K562 (cell line): Measurements from ENCODE around the gene TTN. TPM values are rescaled to one million over a fixed set of nuclear protein-coding genes. Genes with fewer than 3 reads are reported as not detected.

ENCODE experiments used
- E2F8 ChIP-seq: fragments of 450-650 bp; IDR thresholded peaks from 2 replicates; pipeline ENCODE4 v1.7.1; 2018; ENCODE audit warnings: mild to moderate bottlenecking, low read depth; ENCODE audit not compliant: partially characterized antibody
- ERF ChIP-seq: fragments of 450-650 bp; formaldehyde crosslinking; IDR thresholded peaks from 2 replicates; pipeline ENCODE4 v1.4.0; 2020; ENCODE audit warnings: mild to moderate bottlenecking, mixed read lengths
- HBP1 ChIP-seq: fragments of 450-650 bp; formaldehyde crosslinking; IDR thresholded peaks from 2 replicates; pipeline ENCODE4 v1.4.0; 2022; ENCODE audit warnings: missing genetic modification characterization
- JUND ChIP-seq, 2 experiments: IDR thresholded peaks; 2 replicates in 1 of 2; 3 replicates in 1 of 2; pipeline ENCODE4 v1.6.1; 2011; ENCODE audit warnings: borderline replicate concordance in 2 of 2, low read depth in 2 of 2, low read length in 2 of 2, improper control_type of control experiment in 1 of 2, missing biosample characterization in 1 of 2, missing genetic modification characterization in 1 of 2, missing genetic modification reagents in 1 of 2
- NKRF ChIP-seq: fragments of 450-650 bp; IDR thresholded peaks from 2 replicates; pipeline ENCODE4 v1.6.1; 2016; ENCODE audit warnings: borderline replicate concordance
- RAD21 ChIP-seq, 2 experiments: fragments of 250-450 bp in 1 of 2; fragments of 450-650 bp in 1 of 2; sonication (Bioruptor Pico) in 1 of 2; formaldehyde crosslinking in 1 of 2; IDR thresholded peaks in 1 of 2; conservative IDR thresholded peaks in 1 of 2; 2 replicates each; pipeline versions ENCODE4 v1.4.0 to v1.8.0; 2020 to 2022; ENCODE audit warnings: mild to moderate bottlenecking in 2 of 2, moderate library complexity in 1 of 2
- SMAD1 ChIP-seq: fragments of 150-350 bp; IDR thresholded peaks from 2 replicates; pipeline ENCODE4 v1.6.1; 2014; ENCODE audit warnings: low read length, low read depth; ENCODE audit not compliant: partially characterized antibody
- SMARCA5 ChIP-seq: fragments of 450-650 bp; IDR thresholded peaks from 2 replicates; pipeline ENCODE4 v1.6.1; 2016
- SP1 ChIP-seq: sonication (generic); formaldehyde crosslinking; IDR thresholded peaks from 2 replicates; pipeline ENCODE4 v1.8.1; 2022; ENCODE audit warnings: mild to moderate bottlenecking, missing genetic modification reagents
- TEAD1 ChIP-seq, 2 experiments: fragments of 450-650 bp in 1 of 2; sonication (generic) in 1 of 2; formaldehyde crosslinking; IDR thresholded peaks; 2 replicates each; pipeline versions ENCODE4 v1.4.0 to v1.8.0; 2020 to 2022; ENCODE audit warnings: mild to moderate bottlenecking in 2 of 2, missing genetic modification reagents in 1 of 2
- TEAD4 ChIP-seq, 2 experiments: sonication (generic) in 1 of 2; formaldehyde crosslinking in 1 of 2; IDR thresholded peaks; 2 replicates each; pipeline versions ENCODE4 v1.6.1 to v1.8.0; 2012 to 2022; ENCODE audit warnings: borderline replicate concordance in 1 of 2, inconsistent platforms in 1 of 2, low read length in 1 of 2, mild to moderate bottlenecking in 1 of 2, missing genetic modification reagents in 1 of 2
- TFAP4 ChIP-seq: sonication (generic); formaldehyde crosslinking; IDR thresholded peaks from 2 replicates; pipeline ENCODE4 v1.8.0; 2022; ENCODE audit warnings: missing genetic modification reagents, mild to moderate bottlenecking, moderate library complexity, borderline replicate concordance
- ZEB2 ChIP-seq: fragments of 450-650 bp; IDR thresholded peaks from 2 replicates; pipeline ENCODE4 v1.6.1; 2016
- ZFX ChIP-seq: sonication (generic); formaldehyde crosslinking; IDR thresholded peaks from 2 replicates; pipeline ENCODE4 v1.8.0; 2022; ENCODE audit warnings: mild to moderate bottlenecking, missing genetic modification reagents, moderate library complexity
- ZNF551 ChIP-seq: fragments of 250-450 bp; sonication (Bioruptor Pico); IDR thresholded peaks from 2 replicates; pipeline ENCODE4 v1.5.0; 2021; ENCODE audit warnings: mild to moderate bottlenecking, moderate library complexity
- polyA plus RNA-seq, 8 experiments: library from polyadenylated mRNA; depleted of rRNA in 4 of 8; stranded (reverse) in 5 of 8; unstranded in 3 of 8; fragments of >200 nt; fragmentation: Nextera tagmentation in 2 of 8; fragmentation: Illumina TruSeq in 1 of 8; extraction: Ambion mirVana in 2 of 8; extraction: Trizol in 1 of 8; gene quantifications; 2 replicates each; pipeline versions ENCODE4 v1.2.1 to v1.2.3, GENCODE V29; 2011 to 2014; ENCODE audit warnings: inconsistent platforms in 1 of 8, missing spikeins in 1 of 8
- total RNA-seq, 7 experiments: library from RNA; depleted of rRNA in 6 of 7; stranded (reverse); fragments of >200 nt in 6 of 7; fragmentation: Illumina TruSeq in 2 of 7; extraction: Trizol in 2 of 7; gene quantifications; 2 replicates each; pipeline versions ENCODE4 v1.2.1 to v1.2.3, GENCODE V29; 2011 to 2021; ENCODE audit warnings: low replicate concordance in 1 of 7
- TF ChIP-seq, protein P1 (sequence below): fragments of 450-650 bp; formaldehyde crosslinking; conservative IDR thresholded peaks from 2 replicates; pipeline ENCODE4 v1.4.0; 2022; ENCODE audit warnings: mild to moderate bottlenecking, missing genetic modification characterization

TTN gene
- total and polyA plus RNA-seq, 9 of the 15 experiments (the other 6 are each of a cell fraction or from before 2014, with no cell fraction given), result under 0.01 to 0.20 (median 0.04) TPM; not detected in 1

- TF ChIP-seq, protein P1, sequence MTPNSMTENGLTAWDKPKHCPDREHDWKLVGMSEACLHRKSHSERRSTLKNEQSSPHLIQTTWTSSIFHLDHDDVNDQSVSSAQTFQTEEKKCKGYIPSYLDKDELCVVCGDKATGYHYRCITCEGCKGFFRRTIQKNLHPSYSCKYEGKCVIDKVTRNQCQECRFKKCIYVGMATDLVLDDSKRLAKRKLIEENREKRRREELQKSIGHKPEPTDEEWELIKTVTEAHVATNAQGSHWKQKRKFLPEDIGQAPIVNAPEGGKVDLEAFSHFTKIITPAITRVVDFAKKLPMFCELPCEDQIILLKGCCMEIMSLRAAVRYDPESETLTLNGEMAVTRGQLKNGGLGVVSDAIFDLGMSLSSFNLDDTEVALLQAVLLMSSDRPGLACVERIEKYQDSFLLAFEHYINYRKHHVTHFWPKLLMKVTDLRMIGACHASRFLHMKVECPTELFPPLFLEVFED, result 0 out of 2 replicates have a peak, but pooled peaks have one; percentile 15
- peak; percentile 10; the same call in 1 of the 2 replicates for TF ChIP-seq ZEB2
- TF ChIP-seq SMARCA5, result no peak
- peak; percentile 90 for TF ChIP-seq ZFX (CRISPR knock-in tag)
- no peak for TF ChIP-seq ZNF551 (CRISPR knock-in tag)
- peak; percentile 63; the same call in 1 of the 2 replicates for TF ChIP-seq SP1 (CRISPR knock-in tag)
- peak; percentile 54 to 63 for TF ChIP-seq RAD21 (CRISPR knock-in tag; conservative IDR thresholded peaks at IDR 0.05 in 1 of 2, IDR thresholded peaks at IDR 0.05 in 1 of 2)
- TF ChIP-seq HBP1 (CRISPR knock-in tag), result no peak
- TF ChIP-seq TFAP4, result peak; percentile 74; the same call in 1 of the 2 replicates
- TF ChIP-seq NKRF, result peak; percentile 67; the same call in 1 of the 2 replicates
- peak; percentile 79 for TF ChIP-seq E2F8
- TF ChIP-seq TEAD4 (IDR thresholded peaks at IDR 0.05; ENCODE audit: low read length), result peak; percentile 34; the same call in 1 of the 2 replicates
- no peak for TF ChIP-seq TEAD4 (CRISPR knock-in tag; IDR thresholded peaks at IDR 0.05; ENCODE audit: borderline replicate concordance)
- peak; percentile 64; the same call in 1 of the 2 replicates for TF ChIP-seq ERF (CRISPR knock-in tag)
- peak; percentile 49 for TF ChIP-seq SMAD1
- peak; percentile 18 to 32; a peak in 1 of 4 replicates for TF ChIP-seq TEAD1 (CRISPR knock-in tag; IDR thresholded peaks at IDR 0.05)
- peak; percentile 93 for TF ChIP-seq JUND (IDR thresholded peaks at IDR 0.05; ENCODE audit: borderline replicate concordance, low read depth, low read length)
- TF ChIP-seq JUND (tag; IDR thresholded peaks at IDR 0.05; ENCODE audit: borderline replicate concordance, low read depth, low read length), result peak; percentile 89; the same call in 2 of the 3 replicates
Observed at GRCh38 chr2:178522950-178523595, 284.1 kb downstream of the TTN start (continued).
